SIG-M5 treated with dmso at 0.1 percent for 504 hours (cell line): ENCODE results near the gene PER3.
"Not testable (repeated sequence)": the region's sequence is repeated elsewhere in the genome, so short reads cannot be mapped to it uniquely, and the experiment has no call there.

Source experiments
- DNase-seq: peaks from one replicate; lab custom pipeline; 2025; ENCODE audit not compliant: unreplicated experiment; lab: John Stamatoyannopoulos, UW

PER3 gene

DNA sequence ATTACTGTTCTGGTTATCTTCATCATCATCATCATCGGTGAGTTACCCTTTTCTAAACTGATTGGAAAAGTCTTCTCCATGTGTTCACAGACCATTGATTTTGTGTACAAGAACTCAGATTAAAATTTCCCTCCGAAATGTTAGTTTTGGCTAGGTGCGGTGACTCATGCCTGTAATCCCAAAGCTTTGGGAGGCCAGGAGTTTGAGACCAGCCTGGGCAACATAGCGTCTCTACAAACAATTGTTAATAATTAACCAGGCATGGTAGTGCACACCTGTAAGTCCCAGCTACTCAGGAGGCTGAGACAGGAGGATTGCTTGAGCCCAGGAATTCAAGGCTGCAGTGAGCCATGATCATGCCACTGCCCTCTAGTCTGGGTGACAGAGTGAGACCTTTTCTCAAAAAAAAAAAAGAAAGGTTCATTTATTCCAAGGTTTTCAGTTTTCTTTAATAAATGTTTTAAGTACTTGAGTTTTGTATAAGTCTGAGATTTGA, 5.9 kb upstream of the PER3 start:
- no peak for DNase-seq

- no peak for DNase-seq
Measured at GRCh38 chr1:7780976-7781375, 3.1 kb upstream of the PER3 start.

DNA sequence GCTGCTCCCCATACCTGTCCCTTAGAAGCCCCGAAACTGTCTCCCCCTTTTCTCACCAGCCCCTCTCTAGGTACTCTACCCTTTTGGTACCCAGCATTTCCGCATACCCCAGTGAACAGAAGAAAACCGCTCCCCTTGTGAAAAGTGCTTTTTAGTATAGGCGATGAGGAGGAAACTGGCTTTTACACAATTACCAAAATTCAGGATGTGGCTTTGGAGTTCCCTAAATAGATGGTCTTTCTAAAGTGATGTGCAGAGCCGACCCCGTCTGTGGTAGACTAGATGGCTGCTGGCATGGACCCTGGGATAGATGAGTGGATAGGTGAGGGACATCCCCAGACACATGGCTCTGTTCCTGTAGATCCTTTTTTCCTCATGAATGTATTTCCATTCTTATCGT, 2.6 kb upstream of the PER3 start:
- DNase-seq = peak; percentile 90

GRCh38 chr1:7781923-7782495, 2.1 kb upstream of the PER3 start:
- peak; percentile 74 for DNase-seq

GRCh38 chr1:7783178-7783711, 846 bp upstream of the PER3 start:
- no peak for DNase-seq

GRCh38 chr1:7784492-7785071, 491 bp downstream of the PER3 start:
- no peak for DNase-seq

DNA sequence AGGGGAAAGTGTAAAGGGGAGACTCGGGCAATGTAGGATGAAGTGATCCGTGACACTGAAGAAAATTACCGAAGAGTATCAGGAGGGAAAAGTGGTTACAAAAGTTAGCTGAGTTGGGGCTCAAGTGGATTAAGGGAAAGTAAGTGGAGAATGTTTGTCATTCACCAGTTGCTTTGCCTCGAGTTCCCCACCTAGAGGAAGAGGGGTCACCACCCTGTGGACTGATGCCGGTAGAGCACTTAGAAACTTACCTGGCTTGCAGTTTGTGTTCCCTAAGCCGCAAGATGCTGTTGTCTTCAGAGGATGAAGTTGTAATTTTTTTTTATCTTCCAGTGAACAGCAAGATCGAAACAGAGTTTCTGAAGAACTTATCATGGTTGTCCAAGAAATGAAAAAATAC, 1.0 kb downstream of the PER3 start:
- DNase-seq = no peak

- DNase-seq = peak; percentile 58
Measured at GRCh38 chr1:7786795-7787194, 2.7 kb downstream of the PER3 start.

- no peak for DNase-seq
Measured at GRCh38 chr1:7789828-7790227, 5.7 kb downstream of the PER3 start.

GRCh38 chr1:7791027-7791426, 6.9 kb downstream of the PER3 start:
- not testable (repeated sequence) for DNase-seq

DNA sequence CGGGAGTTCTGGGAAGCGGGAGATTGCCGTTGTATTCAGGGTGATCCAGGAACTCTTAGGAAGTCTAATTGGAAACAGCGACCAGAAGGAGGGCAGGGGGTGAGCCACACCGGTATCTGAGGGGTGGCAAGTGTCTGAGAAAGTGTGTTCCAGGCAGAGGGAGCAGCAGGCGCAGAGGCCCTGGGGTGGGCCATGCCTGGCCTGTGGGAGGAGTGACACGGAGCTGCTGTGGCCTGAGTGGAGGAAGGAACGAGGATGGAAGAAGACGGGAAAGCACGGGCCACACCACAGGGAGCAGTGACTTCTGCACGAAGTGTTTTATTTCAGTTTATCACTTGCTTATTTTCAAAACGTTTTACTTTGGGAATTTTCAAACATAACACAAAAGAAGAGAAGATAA, 11.3 kb downstream of the PER3 start:
- no peak for DNase-seq

DNA sequence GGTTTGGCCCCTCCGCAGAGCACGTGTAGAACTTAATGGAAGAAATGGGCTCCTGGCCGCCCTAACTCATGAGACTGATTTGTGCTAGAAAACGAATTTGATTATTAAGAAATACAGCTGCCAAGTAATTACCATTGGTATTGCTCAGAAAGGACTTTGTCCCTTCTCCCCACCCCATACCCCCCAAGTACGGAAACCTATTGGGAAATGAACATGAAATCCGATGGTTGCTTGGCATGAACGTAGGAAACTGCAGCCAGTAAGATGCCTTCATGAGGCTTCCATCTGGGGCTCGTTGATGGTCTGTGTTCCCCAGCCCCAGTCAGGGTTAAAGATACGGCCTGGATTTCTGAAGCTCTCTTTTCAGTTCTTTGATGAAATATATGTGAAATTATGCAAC, 21.4 kb downstream of the PER3 start:
- no peak for DNase-seq

- peak; percentile 36 for DNase-seq
Measured at GRCh38 chr1:7808253-7808844, 24.3 kb downstream of the PER3 start.

DNA sequence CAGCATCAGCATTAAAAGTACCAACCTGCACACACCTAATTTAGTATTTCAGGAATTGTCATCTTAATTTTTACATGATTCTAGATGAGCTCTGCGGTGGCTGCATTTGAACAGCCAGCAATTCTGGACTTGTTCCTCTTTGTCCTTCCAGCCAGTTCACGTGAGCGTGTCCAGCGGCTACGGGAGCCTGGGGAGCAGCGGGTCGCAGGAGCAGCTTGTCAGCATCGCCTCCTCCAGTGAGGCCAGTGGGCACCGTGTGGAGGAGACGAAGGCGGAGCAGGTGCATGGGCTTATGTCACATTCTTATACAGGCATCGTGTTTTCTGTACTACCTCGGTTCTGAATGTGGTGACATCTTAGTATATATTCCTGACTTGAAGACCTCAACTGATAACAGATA, 25.7 kb downstream of the PER3 start:
- no peak for DNase-seq

- DNase-seq = no peak
Measured at GRCh38 chr1:7810395-7810794, 26.3 kb downstream of the PER3 start.

DNA sequence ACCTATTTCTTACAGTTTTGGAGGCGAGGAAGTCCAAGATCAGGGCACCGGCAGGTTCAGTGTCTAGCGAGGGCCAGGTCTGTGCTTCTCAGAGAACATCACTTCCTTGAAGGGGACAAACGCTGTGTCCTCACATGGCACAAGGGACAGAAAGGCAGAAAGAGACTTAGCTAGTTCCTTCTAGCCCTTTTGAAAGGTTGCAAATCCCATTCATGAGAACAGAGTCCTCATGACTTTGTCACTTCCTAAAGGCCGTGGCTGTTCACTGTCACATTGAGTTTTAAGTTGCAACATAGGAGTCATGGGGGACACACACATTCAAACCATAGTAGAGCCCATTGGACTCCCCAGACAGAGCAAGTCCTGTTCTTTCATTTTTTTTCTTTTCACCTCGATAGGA, 27.4 kb downstream of the PER3 start:
- peak; percentile 11 for DNase-seq

DNA sequence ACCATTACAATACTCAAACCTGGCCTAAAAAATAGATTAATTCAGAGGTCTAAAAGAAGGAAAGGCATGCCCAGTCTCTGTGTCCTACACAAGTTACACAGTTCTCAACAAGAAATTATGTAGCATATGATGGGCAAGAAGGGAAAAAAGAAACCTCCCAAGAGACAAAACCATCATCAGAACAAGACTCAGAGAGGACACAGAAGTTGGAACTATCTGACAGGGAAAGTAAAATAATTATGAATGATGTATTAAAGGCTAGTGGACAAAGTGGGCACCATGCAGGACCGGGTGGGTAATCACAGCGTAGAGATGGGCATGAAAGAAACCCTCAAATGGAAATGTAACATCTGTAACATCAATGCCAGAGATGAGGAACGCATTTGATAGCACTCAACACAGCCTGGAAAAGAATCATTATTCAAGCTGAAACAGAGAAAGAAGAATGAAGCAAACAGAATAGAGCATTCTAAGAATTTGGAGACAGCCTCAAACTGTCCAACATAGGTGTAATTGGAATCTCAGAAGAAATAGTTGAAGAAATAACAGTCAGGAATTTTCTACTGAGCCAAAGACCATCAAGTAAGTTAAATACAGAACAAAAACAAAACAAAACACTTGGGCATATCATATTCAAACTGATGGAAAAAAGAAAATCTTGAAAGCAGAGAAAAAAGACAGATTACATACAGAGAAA, 29.7 kb downstream of the PER3 start:
- no peak for DNase-seq

DNA sequence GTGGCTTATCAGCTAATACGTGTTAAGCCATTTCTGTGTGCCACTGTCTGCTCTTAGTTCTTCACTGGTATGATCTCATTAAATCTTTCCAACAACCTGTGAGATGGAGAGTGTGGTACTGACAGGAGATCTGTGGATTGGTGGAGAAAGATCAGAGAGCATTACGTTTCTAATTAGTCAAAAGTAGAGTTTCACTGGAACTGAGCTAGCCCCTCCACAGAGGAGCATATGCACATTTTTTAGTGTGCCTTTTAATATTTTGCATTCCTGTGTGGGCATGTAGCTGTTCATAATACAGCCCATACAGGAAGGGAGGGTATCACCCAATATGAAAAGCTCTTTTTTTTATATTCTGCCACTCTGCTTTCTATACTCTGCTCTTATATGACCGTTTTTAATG, 37.2 kb downstream of the PER3 start:
- DNase-seq = no peak

DNA sequence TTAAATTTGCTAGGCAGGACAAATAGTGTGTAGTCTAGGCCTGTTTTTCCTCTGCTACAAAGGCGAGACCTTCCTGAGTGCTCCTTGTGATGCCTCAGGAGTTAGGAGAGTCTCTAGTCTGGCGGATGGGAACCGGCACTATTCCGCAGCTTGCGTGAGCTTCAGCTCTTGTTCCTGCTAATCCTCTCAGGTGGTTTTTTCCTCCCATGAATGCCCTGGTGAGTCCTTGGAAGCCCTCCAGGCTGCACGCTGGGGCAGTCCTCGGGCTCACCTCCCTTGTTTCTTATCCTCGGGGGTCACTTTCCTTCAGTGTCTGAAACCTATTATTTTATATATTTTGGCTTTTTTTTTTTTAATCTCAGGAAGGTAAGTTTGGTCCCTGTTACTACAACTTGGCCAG, 40.6 kb downstream of the PER3 start:
- no peak for DNase-seq

DNA sequence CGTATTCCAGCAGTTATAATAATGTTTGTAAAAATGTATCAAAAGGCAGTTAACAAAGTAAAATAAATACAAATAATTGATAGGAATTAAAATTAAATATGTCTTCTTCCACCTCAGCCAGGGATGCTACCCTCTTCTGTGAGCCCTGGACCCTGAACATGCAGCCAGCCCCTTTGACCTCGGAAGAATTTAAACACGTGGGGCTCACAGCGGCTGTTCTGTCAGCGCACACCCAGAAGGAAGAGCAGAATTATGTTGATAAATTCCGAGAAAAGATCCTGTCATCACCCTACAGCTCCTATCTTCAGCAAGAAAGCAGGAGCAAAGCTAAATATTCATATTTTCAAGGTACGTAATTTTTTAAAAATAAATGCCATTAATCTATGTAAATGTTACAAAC, 42.3 kb downstream of the PER3 start:
- peak; percentile 11 for DNase-seq

GRCh38 chr1:7827126-7827955, 43.2 kb downstream of the PER3 start:
- DNase-seq = peak; percentile 24
